Uterus (tissue), 4 donors: ENCODE data around the gene NLGN2. TPM values are rescaled to one million over a fixed set of nuclear protein-coding genes. Genes with fewer than 3 reads are reported as not detected.
A peak's percentile ranks its signal among the peaks of the same experiment; 100 is the strongest.

Source experiments
- DNase-seq, 2 donors: peaks; one replicate each; pipeline ENCODE4 v3.0.0-alpha.2; 2019 to 2020
- H3K27ac ChIP-seq, 2 donors: fragments of 200-600 bp; sonication (generic); 1 replicate in 1 of 2; 2 replicates in 1 of 2; pipeline ENCODE4 v1.5.1; 2016 to 2018
- H3K27me3 ChIP-seq, 2 donors: fragments of 200-600 bp; sonication (generic); one replicate each; pipeline ENCODE4 v1.5.1; 2018 to 2019; ENCODE audit warnings: control low read depth in 1 of 2
- H3K36me3 ChIP-seq, 2 donors: fragments of 200-600 bp; sonication (generic); one replicate each; pipeline ENCODE4 v1.5.1; 2019; ENCODE audit warnings: control low read depth in 1 of 2
- H3K4me1 ChIP-seq, 2 donors: fragments of 200-600 bp; sonication (generic); one replicate each; pipeline ENCODE4 v1.5.1; 2018 to 2019; ENCODE audit warnings: control low read depth in 1 of 2
- H3K4me3 ChIP-seq, 2 donors: fragments of 200-600 bp; sonication (generic); 1 replicate in 1 of 2; 2 replicates in 1 of 2; pipeline ENCODE4 v1.5.1; 2018 to 2019; ENCODE audit warnings: mild to moderate bottlenecking in 1 of 2
- H3K9me3 ChIP-seq, 2 donors: fragments of 200-600 bp; sonication (generic); one replicate each; pipeline ENCODE4 v1.5.1; 2019; ENCODE audit warnings: control low read depth in 1 of 2
- POLR2A ChIP-seq, 2 donors: fragments of 450-650 bp; IDR thresholded peaks; one replicate each; pipeline ENCODE4 v1.6.1; 2016; ENCODE audit warnings: antibody characterized with exemption in 2 of 2, mild to moderate bottlenecking in 1 of 2, moderate library complexity in 1 of 2
- intact Hi-C: fragments of 100-400 bp; cut with DNase I; formaldehyde crosslinking; loops from one replicate; pipeline ENCODE4 v1.15.1; 2023; ENCODE audit warnings: low total_unique reads
- total RNA-seq, 4 donors: library from RNA; depleted of rRNA in 3 of 4; stranded (reverse); fragments of >200 nt in 3 of 4; gene quantifications; one replicate each; pipeline versions ENCODE4 v1.1.0 to v1.2.4, GENCODE V29; 2014 to 2023
- TF ChIP-seq, protein P1 (sequence below), 4 experiments: fragments of 200-600 bp in 2 of 4; fragments of 450-650 bp in 2 of 4; sonication (generic) in 2 of 4; IDR thresholded peaks; one replicate each; pipeline ENCODE4 v1.5.1; 2016 to 2019; ENCODE audit warnings: antibody characterized with exemption in 4 of 4, mild to moderate bottlenecking in 2 of 4, moderate library complexity in 1 of 4
- donor health status: DM: yes; HTN: yes; CAD: no.

Gene NLGN2
- total RNA-seq, 4 donors from 2014 or later = 14.2 to 81.9 (median 19.7) TPM

DNA sequence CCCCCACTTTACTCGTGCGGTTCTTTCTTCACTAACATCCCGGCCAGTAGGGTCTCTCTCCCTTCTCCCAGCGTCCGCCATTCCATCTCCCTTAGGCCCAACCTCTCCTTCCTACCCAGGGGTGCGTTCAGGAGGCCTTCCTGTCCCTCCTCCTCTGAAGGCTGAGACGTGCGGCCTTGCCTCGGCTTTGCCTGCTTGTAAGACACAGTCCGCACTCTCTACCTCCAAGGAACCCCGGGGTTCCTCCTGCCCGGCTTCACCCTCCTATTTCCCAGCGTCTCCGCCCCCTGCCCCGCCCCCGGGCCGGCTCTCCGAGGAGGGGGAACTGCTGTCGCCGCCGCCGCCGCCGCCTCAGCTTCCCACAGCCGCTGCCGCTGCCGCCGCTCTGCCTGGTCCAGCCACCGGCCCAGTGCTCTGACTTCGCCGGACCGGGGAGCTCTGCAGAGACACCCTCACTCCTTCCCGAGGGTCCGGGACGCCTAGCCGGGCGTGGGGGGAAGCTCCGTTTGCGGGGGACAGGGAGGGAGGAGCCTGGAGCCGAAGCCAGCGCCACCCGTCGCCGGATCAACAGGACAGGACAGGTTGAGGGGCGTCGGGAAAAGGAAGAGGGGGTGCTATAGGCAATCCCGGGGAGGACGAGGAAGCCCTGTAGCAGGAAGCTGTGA lies 30.4 kb downstream of the NLGN2 start:
- H3K4me1 ChIP-seq = peaks cover 0 to 43% of the 10 kb centered on the region in 2 donors
- intact Hi-C loops = loop anchor here (10.0 kb wide), 1 partner anchor 47 kb away; the partner anchor contains the start of genes POLR2A and SLC35G6
- peaks cover 0 to 23% of the 10 kb centered on the region in 2 donors for H3K27me3 ChIP-seq
- DNase-seq = peak; percentile 50 to 54
- peak overlapping the region; percentile 41 to 64 for H3K27ac ChIP-seq
- TF ChIP-seq, protein P1, sequence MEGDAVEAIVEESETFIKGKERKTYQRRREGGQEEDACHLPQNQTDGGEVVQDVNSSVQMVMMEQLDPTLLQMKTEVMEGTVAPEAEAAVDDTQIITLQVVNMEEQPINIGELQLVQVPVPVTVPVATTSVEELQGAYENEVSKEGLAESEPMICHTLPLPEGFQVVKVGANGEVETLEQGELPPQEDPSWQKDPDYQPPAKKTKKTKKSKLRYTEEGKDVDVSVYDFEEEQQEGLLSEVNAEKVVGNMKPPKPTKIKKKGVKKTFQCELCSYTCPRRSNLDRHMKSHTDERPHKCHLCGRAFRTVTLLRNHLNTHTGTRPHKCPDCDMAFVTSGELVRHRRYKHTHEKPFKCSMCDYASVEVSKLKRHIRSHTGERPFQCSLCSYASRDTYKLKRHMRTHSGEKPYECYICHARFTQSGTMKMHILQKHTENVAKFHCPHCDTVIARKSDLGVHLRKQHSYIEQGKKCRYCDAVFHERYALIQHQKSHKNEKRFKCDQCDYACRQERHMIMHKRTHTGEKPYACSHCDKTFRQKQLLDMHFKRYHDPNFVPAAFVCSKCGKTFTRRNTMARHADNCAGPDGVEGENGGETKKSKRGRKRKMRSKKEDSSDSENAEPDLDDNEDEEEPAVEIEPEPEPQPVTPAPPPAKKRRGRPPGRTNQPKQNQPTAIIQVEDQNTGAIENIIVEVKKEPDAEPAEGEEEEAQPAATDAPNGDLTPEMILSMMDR (IDR thresholded peaks at IDR 0.05) = no peak
- peak; percentile 5 to 9 for TF ChIP-seq POLR2A (IDR thresholded peaks at IDR 0.05)
- peak overlapping the region; percentile 16 for H3K4me3 ChIP-seq
- no peaks in the 10 kb centered on the region for H3K9me3 ChIP-seq
- H3K36me3 ChIP-seq = no peaks in the 10 kb centered on the region

DNA sequence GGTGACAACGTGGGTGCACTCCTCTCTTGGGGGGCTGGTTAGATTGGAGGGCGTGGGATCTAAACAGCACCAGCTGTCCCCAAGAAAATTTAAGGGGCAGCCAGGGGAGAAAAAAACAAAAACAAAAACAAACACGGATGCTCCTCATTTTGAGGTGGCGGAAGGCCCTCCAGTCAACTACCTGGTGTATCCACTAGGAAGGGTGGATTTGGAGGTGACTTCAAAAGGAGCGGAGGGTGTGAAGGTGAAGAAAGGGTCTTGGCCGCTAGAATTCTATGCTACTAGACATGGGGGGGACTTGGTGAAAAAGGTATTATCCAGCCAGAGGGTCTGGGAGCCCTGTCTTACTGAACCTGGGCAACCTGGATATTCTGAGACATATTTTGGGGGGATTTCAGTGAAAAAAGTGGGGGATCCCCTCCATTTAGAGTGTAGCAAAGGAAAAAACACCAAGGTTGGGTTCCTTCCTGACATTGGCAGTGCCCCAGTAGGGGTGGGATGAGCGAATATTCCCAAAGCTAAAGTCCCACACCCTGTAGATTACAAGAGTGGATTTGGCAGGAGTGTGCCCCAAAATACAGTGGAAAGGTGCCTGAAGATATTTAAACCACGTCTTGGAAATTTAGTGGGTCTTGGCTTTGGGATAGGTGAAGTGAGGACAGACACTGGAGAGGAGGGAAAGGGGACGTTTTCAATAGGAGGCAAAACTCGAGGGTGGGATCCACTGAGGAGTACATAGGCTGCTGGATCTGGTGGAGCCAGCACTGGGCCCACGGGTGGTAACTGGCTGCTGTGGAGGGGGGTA lies 31.2 kb downstream of the NLGN2 start:
- no peak for DNase-seq
- Histone ChIP-seq H3K36me3 (no peaks in the 10 kb centered on the region), H3K4me1 (peaks cover 0 to 43% of the 10 kb centered on the region in 2 donors), H3K4me3 (peak overlapping the region in 1 of 2 donors; percentile 16), H3K27ac (peak overlapping the region; percentile 41 to 64), H3K27me3 (peaks cover 0 to 23% of the 10 kb centered on the region in 2 donors), H3K9me3 (no peaks in the 10 kb centered on the region)
- intact Hi-C loops = loop anchor here (10.0 kb wide), 1 partner anchor 46 kb away; the partner anchor contains the start of genes POLR2A and SLC35G6
- no peak for TF ChIP-seq POLR2A (IDR thresholded peaks at IDR 0.05)
- TF ChIP-seq, protein P1 (IDR thresholded peaks at IDR 0.05) = no peak

DNA sequence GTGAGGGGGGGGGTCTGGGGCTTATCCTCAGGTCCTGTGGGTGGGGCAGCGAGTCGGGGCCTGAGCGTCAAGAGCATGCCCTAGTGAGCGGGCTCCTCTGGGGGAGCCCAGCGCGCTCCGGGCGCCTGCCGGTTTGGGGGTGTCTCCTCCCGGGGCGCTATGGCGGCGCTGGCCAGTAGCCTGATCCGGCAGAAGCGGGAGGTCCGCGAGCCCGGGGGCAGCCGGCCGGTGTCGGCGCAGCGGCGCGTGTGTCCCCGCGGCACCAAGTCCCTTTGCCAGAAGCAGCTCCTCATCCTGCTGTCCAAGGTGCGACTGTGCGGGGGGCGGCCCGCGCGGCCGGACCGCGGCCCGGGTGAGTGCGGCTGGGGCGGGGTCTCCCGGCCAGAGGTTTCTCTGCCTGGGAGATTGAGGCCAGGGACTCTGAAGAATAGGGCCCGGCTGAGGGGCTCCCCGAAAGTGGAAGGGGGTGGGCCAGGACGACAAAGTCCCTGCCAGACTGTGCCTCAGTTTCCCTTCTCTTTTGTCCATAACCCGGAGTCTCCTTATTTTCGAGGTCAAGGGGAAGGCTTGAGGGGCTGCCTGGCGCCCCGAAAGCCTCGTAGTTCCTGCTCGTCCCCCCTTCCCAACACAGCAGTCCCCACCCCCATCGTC lies 31.9 kb downstream of the NLGN2 start, which contains the start of gene FGF11:
Gene FGF11 (plus strand): TSS at position 51 of the 651 bp plus-strand sequence. CDS start 109 bp downstream, at position 160.
- H3K27ac ChIP-seq = peak within 1 kb of the TSS; percentile 41 to 64
- peak within 1 kb of the TSS; percentile 17 to 19 for H3K4me3 ChIP-seq
- intact Hi-C loops = loop anchor here (10.0 kb wide), 1 partner anchor 45 kb away; the partner anchor contains the start of genes POLR2A and SLC35G6
- no peak for TF ChIP-seq POLR2A (IDR thresholded peaks at IDR 0.05)
- TF ChIP-seq, protein P1 (IDR thresholded peaks at IDR 0.05) = no peak
- peaks cover 0 to 23% of the 10 kb centered on the region in 2 donors for H3K27me3 ChIP-seq
- H3K9me3 ChIP-seq = no peaks in the 10 kb centered on the region
- DNase-seq = no peak
- peaks cover 0 to 43% of the 10 kb centered on the region in 2 donors for H3K4me1 ChIP-seq
- no peaks in the 10 kb centered on the region for H3K36me3 ChIP-seq

DNA sequence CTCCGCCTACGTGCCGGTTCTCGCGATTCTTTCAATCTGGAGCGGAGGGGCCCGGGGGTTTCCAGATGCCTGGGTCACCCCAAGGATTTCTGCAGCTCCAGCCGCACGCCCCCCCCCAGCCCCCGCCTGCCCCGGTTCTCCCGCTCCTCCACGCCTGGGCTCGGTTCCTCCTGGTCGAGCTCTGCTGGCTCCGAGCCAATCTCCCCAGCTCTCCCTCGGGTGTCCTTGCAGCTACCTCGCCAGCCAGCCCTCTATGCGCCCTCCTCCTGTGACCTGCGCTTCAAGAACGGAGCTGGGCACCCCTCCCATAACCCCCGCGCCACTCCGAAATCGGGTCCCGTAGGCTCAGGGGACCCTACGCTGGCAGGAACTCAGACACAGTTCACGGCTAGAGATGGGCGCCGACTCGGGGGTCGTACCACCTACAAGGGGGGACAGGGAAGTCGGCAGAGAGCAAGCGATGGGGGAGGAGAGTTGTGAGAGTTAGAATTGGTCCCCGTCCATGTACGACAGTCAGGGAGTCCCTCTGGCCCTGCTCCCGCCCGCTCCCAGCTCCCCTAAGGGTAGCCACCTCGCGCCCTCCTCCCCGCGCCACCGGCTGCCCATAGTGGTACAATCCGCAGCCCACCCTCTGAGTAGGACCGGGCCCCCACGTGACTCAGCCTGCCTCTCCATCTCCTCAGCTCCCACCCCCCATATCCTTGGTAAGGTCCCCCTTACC lies 32.6 kb downstream of the NLGN2 start:
- Histone ChIP-seq H3K4me1 (peaks cover 0 to 48% of the 10 kb centered on the region in 2 donors), H3K36me3 (no peaks in the 10 kb centered on the region), H3K27ac (peak overlapping the region; percentile 12 to 36), H3K9me3 (no peaks in the 10 kb centered on the region), H3K4me3 (peak overlapping the region; percentile 17 to 19), H3K27me3 (peaks cover 0 to 23% of the 10 kb centered on the region in 2 donors)
- TF ChIP-seq, protein P1 (IDR thresholded peaks at IDR 0.05) = no peak
- no peak for TF ChIP-seq POLR2A (IDR thresholded peaks at IDR 0.05)
- peak; percentile 40 to 67 for DNase-seq
- intact Hi-C loops = no loop called here
